ENCODE data around the gene TCEAL8. TPM values are rescaled to one million over a fixed set of nuclear protein-coding genes. Genes with fewer than 3 reads are reported as not detected.
"Not testable (repeated sequence)": the region's sequence is repeated elsewhere in the genome, so short reads cannot be mapped to it uniquely, and the experiment has no call there.

TCEAL8 gene
- total and polyA plus RNA-seq, 9 donors: 41.8 to 121 (median 67.4) TPM

- TF ChIP-seq EP300 (IDR thresholded peaks at IDR 0.05) (no peak), POLR2A (IDR thresholded peaks at IDR 0.05) (no peak), CTCF (IDR thresholded peaks at IDR 0.05) (no peak)
- Histone ChIP-seq H3K4me1 (ENCODE audit: insufficient read depth) (no peaks in the 10 kb centered on the region), H3K27me3 (no peaks in the 10 kb centered on the region), H3K36me3 (no peaks in the 10 kb centered on the region), H3K9me3 (no peaks in the 10 kb centered on the region), H3K27ac (no peak overlapping the region), H3K4me3 (no peak overlapping the region)
- WGBS, 3 donors: 53 to 69% (median 55%) methylated on average over 2 of the region's 2 CpGs
- intact Hi-C loops (cut with DNase I): no loop called here
- DNase-seq: no peak
Measured at GRCh38 chrX:103233263-103233662, 21.7 kb downstream of the TCEAL8 start.

GRCh38 chrX:103225918-103226317, 29.0 kb downstream of the TCEAL8 start:
- H3K9me3 ChIP-seq, DNase-seq: not testable (repeated sequence)

GRCh38 chrX:103220511-103221323, 34.2 kb downstream of the TCEAL8 start:
- no peak overlapping the region for H3K27ac ChIP-seq
- no peak overlapping the region for H3K4me3 ChIP-seq
- 41 to 55% (median 53%) methylated on average over 39 of the region's 39 CpGs for WGBS, 3 donors

More at GRCh38 chrX:103225918-103226317, 29.0 kb downstream of the TCEAL8 start:
- H3K36me3 ChIP-seq; intact Hi-C loops (cut with DNase I); H3K4me1 ChIP-seq (ENCODE audit: insufficient read depth); H3K27me3 ChIP-seq; H3K27ac ChIP-seq; H3K4me3 ChIP-seq: not testable (repeated sequence)
- WGBS, 3 donors: 83 to 88% (median 86%) methylated on average over 4 of the region's 4 CpGs

GRCh38 chrX:103215425-103215991, 39.4 kb downstream of the TCEAL8 start:
- WGBS, 3 donors: 32 to 49% (median 49%) methylated on average over 38 to 39 of the region's 39 CpGs
- intact Hi-C loops (cut with DNase I): no loop called here
- no peaks in the 10 kb centered on the region for H3K4me1 ChIP-seq (ENCODE audit: insufficient read depth)
- no peaks in the 10 kb centered on the region for H3K36me3 ChIP-seq
- H3K9me3 ChIP-seq: no peaks in the 10 kb centered on the region
- TF ChIP-seq EP300 (IDR thresholded peaks at IDR 0.05) (no peak), CTCF (IDR thresholded peaks at IDR 0.05) (no peak)
- peak overlapping the region; percentile 85 to 92 for H3K27ac ChIP-seq
- no peaks in the 10 kb centered on the region for H3K27me3 ChIP-seq
- peak; percentile 28 to 64 (median 62) for DNase-seq
- H3K4me3 ChIP-seq: peak overlapping the region; percentile 83

More at GRCh38 chrX:103220511-103221323, 34.2 kb downstream of the TCEAL8 start:
- intact Hi-C loops (cut with DNase I): no loop called here
- DNase-seq: no peak
- Histone ChIP-seq H3K36me3 (no peaks in the 10 kb centered on the region), H3K27me3 (no peaks in the 10 kb centered on the region), H3K4me1 (ENCODE audit: insufficient read depth) (no peaks in the 10 kb centered on the region), H3K9me3 (no peaks in the 10 kb centered on the region)
- TF ChIP-seq CTCF (IDR thresholded peaks at IDR 0.05) (no peak), EP300 (IDR thresholded peaks at IDR 0.05) (no peak), POLR2A (IDR thresholded peaks at IDR 0.05) (no peak)
